ENCODE measurements around the gene COL11A1. TPM values are rescaled to one million over a fixed set of nuclear protein-coding genes. Genes with fewer than 3 reads are reported as not detected.

COL11A1 gene
- total and polyA plus RNA-seq, 9 of the 15 experiments (the other 6 are each of a cell fraction or from before 2014, with no cell fraction given), result 0.07 TPM; not detected in 8

- H3K36me3 ChIP-seq (ENCODE audit: control insufficient read depth, insufficient read depth, low read length), result no peaks in the 10 kb centered on the region
- 0 out of 2 replicates have a peak, but pooled peaks cover 2% of the 10 kb centered on the region for H3K9me3 ChIP-seq (replicated peaks; ENCODE audit: control insufficient read depth, insufficient read depth, low read depth, low read length)
- H3K4me1 ChIP-seq (replicated peaks in 1 of 2; ENCODE audit: control insufficient read depth in 2 of 2, insufficient read depth in 2 of 2, low read length in 2 of 2), result no peaks in the 10 kb centered on the region
- POLR2A ChIA-PET, result no interaction called here
- no peaks in the 10 kb centered on the region for H3K79me2 ChIP-seq (ENCODE audit: control insufficient read depth, insufficient read depth, low read length)
- 3% methylated on average over 4 of the region's 4 CpGs for WGBS (ENCODE audit: insufficient coverage, low coverage, missing lambda C conversion rate)
- no peak for ATAC-seq
- TF ChIP-seq SAFB2 (IDR thresholded peaks at IDR 0.05; ENCODE audit: borderline replicate concordance, low read depth, low read length, severe bottlenecking), result no peak
- TF ChIP-seq HDAC6 (IDR thresholded peaks at IDR 0.05; ENCODE audit: low read depth, low read length), result no peak
- TF ChIP-seq ZNF592 (IDR thresholded peaks at IDR 0.05), result no peak
- TF ChIP-seq EP300 (IDR thresholded peaks at IDR 0.05; ENCODE audit: low read length), result no peak
- TF ChIP-seq PHF21A (IDR thresholded peaks at IDR 0.05; ENCODE audit: borderline replicate concordance, low read depth), result no peak
- TF ChIP-seq HBP1 (CRISPR knock-in tag; IDR thresholded peaks at IDR 0.05), result no peak
- no peak for TF ChIP-seq ZBTB5 (IDR thresholded peaks at IDR 0.05)
- H3K4me3 ChIP-seq, result no peak overlapping the region
- no peak overlapping the region for H3K27ac ChIP-seq (ENCODE audit: extremely low read depth, low read depth, low read length)
- CTCF ChIA-PET (ENCODE audit: low intra/inter-chr PET ratio), result no interaction called here
- H3K9ac ChIP-seq (ENCODE audit: insufficient read depth in 1 of 2, low read depth in 2 of 2, low read length in 2 of 2), result no peak overlapping the region
- H3K27me3 ChIP-seq (ENCODE audit: control insufficient read depth in 2 of 2, insufficient read depth in 2 of 2, low read length in 2 of 2), result no peaks in the 10 kb centered on the region
- H3K4me2 ChIP-seq (ENCODE audit: insufficient read depth, low read length), result no peak overlapping the region
- BruUV-seq (replicated peaks), result no TSS peak
- H4K20me1 ChIP-seq (replicated peaks; ENCODE audit: control insufficient read depth, insufficient read depth, low read length), result no peaks in the 10 kb centered on the region
- intact Hi-C loops (cut with micrococcal nuclease) (no loop called here), in situ Hi-C loops (cut with MboI) (no loop called here)
- FAIRE-seq, result no peak
- DNase-seq (ENCODE audit: extremely low read depth in 1 of 4, low spot score in 3 of 4), result no peak
- no peaks in the 10 kb centered on the region for H3K9me1 ChIP-seq (ENCODE audit: control insufficient read depth, insufficient read depth, low read length)
- no peak overlapping the region for H2AFZ ChIP-seq (ENCODE audit: low read depth, low read length)
Measured at GRCh38 chr1:102884238-102884637, 224.1 kb downstream of the COL11A1 start.
